Panc1 (cell line): ENCODE data around the gene WNK1. TPM values are rescaled to one million over a fixed set of nuclear protein-coding genes. Genes with fewer than 3 reads are reported as not detected.

Experiments used
- ATAC-seq: fragments of 200-7000 bp; cut with Tn5 transposase; 2 replicates; pipeline ENCODE4 v1.9.1; 2020; ENCODE audit warnings: mild to moderate bottlenecking, moderate library complexity
- BruUV-seq: library from RNA; stranded (reverse); fragments of 400-500 nt; replicated peaks from 2 replicates; lab custom pipeline; 2021; lab: Mats Ljungman, UMichigan
- CTCF ChIA-PET: fragments of 300-600 bp; sonication (Branson Sonifier 250); formaldehyde crosslinking; loops from one replicate; lab custom pipeline; 2022; ENCODE audit warnings: antibody characterized with exemption; lab: Charles Lee
- POLR2A ChIA-PET: fragments of 300-600 bp; sonication (Branson Sonifier 250); formaldehyde crosslinking; loops from one replicate; lab custom pipeline; 2022; ENCODE audit warnings: antibody characterized with exemption; lab: Charles Lee
- DNase-seq: peaks from one replicate; pipeline ENCODE4 v3.0.0-alpha.2; 2010; ENCODE audit warnings: low read depth, low spot score
- H3K27ac ChIP-seq: 2 replicates; pipeline ENCODE4 v1.5.1; 2011; ENCODE audit warnings: mild to moderate bottlenecking, low read length, inconsistent platforms
- H3K27me3 ChIP-seq: fragments of 200-500 bp; sonication (Bioruptor generic); 2 replicates; pipeline ENCODE4 v1.6.0; 2014; ENCODE audit warnings: low read length, inconsistent platforms; ENCODE audit not compliant: control insufficient read depth, insufficient read depth
- H3K36me3 ChIP-seq: fragments of 200-500 bp; sonication (Bioruptor generic); 2 replicates; pipeline ENCODE4 v1.5.1; 2014; ENCODE audit warnings: inconsistent platforms, mild to moderate bottlenecking, low read length, moderate library complexity; ENCODE audit not compliant: control insufficient read depth, insufficient read depth
- H3K4me1 ChIP-seq: 2 replicates; pipeline ENCODE4 v1.5.1; 2011; ENCODE audit warnings: inconsistent platforms, mild to moderate bottlenecking, low read length, moderate library complexity; ENCODE audit not compliant: control insufficient read depth, insufficient read depth
- H3K4me3 ChIP-seq, 2 experiments: 2 replicates each; pipeline ENCODE4 v1.5.1; 2011 to 2012; ENCODE audit warnings: low read depth in 2 of 2, low read length in 2 of 2, mild to moderate bottlenecking in 2 of 2, inconsistent platforms in 1 of 2, moderate library complexity in 1 of 2
- H3K9me3 ChIP-seq: fragments of 200-500 bp; sonication (Bioruptor generic); 2 replicates; pipeline ENCODE4 v1.5.1; 2014; ENCODE audit warnings: low read depth, mild to moderate bottlenecking, inconsistent platforms, low read length, moderate library complexity; ENCODE audit not compliant: control insufficient read depth, insufficient read depth
- CTCF ChIP-seq: fragments of 450-650 bp; IDR thresholded peaks from 2 replicates; pipeline ENCODE4 v1.5.1; 2017; ENCODE audit warnings: mild to moderate bottlenecking
- POLR2AphosphoS5 ChIP-seq: IDR thresholded peaks from 2 replicates; pipeline ENCODE4 v1.6.1; 2012; ENCODE audit warnings: mild to moderate bottlenecking, low read depth, low read length, moderate library complexity
- REST ChIP-seq, 2 experiments: IDR thresholded peaks; 2 replicates each; pipeline ENCODE4 v1.6.1; 2011 to 2012; ENCODE audit warnings: low read depth in 2 of 2, control low read depth in 1 of 2, low read length in 1 of 2, mild to moderate bottlenecking in 1 of 2, moderate library complexity in 1 of 2; ENCODE audit not compliant: insufficient read depth in 1 of 2
- SIN3A ChIP-seq: IDR thresholded peaks from 2 replicates; pipeline ENCODE4 v1.6.1; 2012; ENCODE audit warnings: low read depth, mild to moderate bottlenecking, low read length, moderate library complexity, borderline replicate concordance; ENCODE audit not compliant: insufficient read depth
- TCF7L2 ChIP-seq: IDR thresholded peaks from 2 replicates; pipeline ENCODE4 v1.6.1; 2011; ENCODE audit warnings: mild to moderate bottlenecking, low read depth, low read length, inconsistent platforms
- in situ Hi-C: cut with HindIII; loops from 2 replicates; pipeline ENCODE4 v1.10.0; 2016; ENCODE audit warnings: low sequenced_read_pairs, low pct_unique_long_range_greater_than_20kb
- intact Hi-C: fragments of 100-400 bp; cut with micrococcal nuclease; formaldehyde crosslinking; loops from one replicate; pipeline ENCODE4 v1.10.0; 2022; ENCODE audit not compliant: unreplicated experiment
- total RNA-seq: library from RNA; stranded (reverse); gene quantifications from one replicate; pipeline ENCODE4 v1.2.1, GENCODE V29; 2021; ENCODE audit not compliant: unreplicated experiment

WNK1 gene
- total RNA-seq, 1 experiment from 2014 or later = 181 TPM

GRCh38 chr12:880656-881055 lies 128.3 kb downstream of the WNK1 start:
- DNase-seq = no peak
- intact Hi-C loops (no loop called here), in situ Hi-C loops (no loop called here)
- no TSS peak for BruUV-seq
- no peak overlapping the region for H3K4me3 ChIP-seq
- no peaks in the 10 kb centered on the region for H3K27me3 ChIP-seq
- POLR2A ChIA-PET = no interaction called here
- H3K27ac ChIP-seq = no peak overlapping the region
- no peaks in the 10 kb centered on the region for H3K4me1 ChIP-seq
- H3K9me3 ChIP-seq = no peaks in the 10 kb centered on the region
- no peak for ATAC-seq
- CTCF ChIA-PET = no interaction called here
- no peak for TF ChIP-seq SIN3A
- TF ChIP-seq TCF7L2 = no peak
- no peak for TF ChIP-seq POLR2AphosphoS5
- H3K36me3 ChIP-seq = peaks cover 35% of the 10 kb centered on the region

GRCh38 chr12:884746-885414 lies 132.5 kb downstream of the WNK1 start:
- POLR2A ChIA-PET = no interaction called here
- in situ Hi-C loops = no loop called here
- TF ChIP-seq TCF7L2 (no peak), REST (IDR thresholded peaks at IDR 0.05; ENCODE audit: insufficient read depth in 1 of 2, low read depth in 2 of 2, low read length in 1 of 2) (no peak), CTCF (no peak), SIN3A (no peak), POLR2AphosphoS5 (no peak)
- intact Hi-C loops = no loop called here
- no peaks in the 10 kb centered on the region for H3K27me3 ChIP-seq
- TSS peak; percentile 29 for BruUV-seq
- ATAC-seq (no peak), DNase-seq (no peak)
- peaks cover 53% of the 10 kb centered on the region for H3K36me3 ChIP-seq
- CTCF ChIA-PET = no interaction called here
- H3K4me1 ChIP-seq = no peaks in the 10 kb centered on the region
- no peaks in the 10 kb centered on the region for H3K9me3 ChIP-seq
- no peak overlapping the region for H3K4me3 ChIP-seq
- no peak overlapping the region for H3K27ac ChIP-seq

- ATAC-seq = no peak
- no peak for TF ChIP-seq SIN3A
- no peak for TF ChIP-seq REST (IDR thresholded peaks at IDR 0.05; ENCODE audit: insufficient read depth in 1 of 2, low read depth in 2 of 2, low read length in 1 of 2)
- TF ChIP-seq POLR2AphosphoS5 = no peak
- TF ChIP-seq CTCF = no peak
- Histone ChIP-seq H3K4me3 (no peak overlapping the region), H3K27me3 (no peaks in the 10 kb centered on the region), H3K4me1 (no peaks in the 10 kb centered on the region), H3K9me3 (no peaks in the 10 kb centered on the region), H3K27ac (no peak overlapping the region), H3K36me3 (peaks cover 55% of the 10 kb centered on the region)
- no peak for DNase-seq
- intact Hi-C loops (no loop called here), in situ Hi-C loops (no loop called here)
- ChIA-PET POLR2A (no interaction called here), CTCF (no interaction called here)
- BruUV-seq = no TSS peak
Observed at GRCh38 chr12:885701-886100, 133.3 kb downstream of the WNK1 start.
